GM12874 (cell line): ENCODE measurements around the gene WDR4.

Experiments
- CTCF ChIP-seq: IDR thresholded peaks from 2 replicates; pipeline ENCODE4 v1.5.1; 2011; ENCODE audit warnings: low read depth, mild to moderate bottlenecking, control low read depth, low read length, moderate library complexity; ENCODE audit not compliant: insufficient read depth

Gene WDR4

GRCh38 chr21:42849759-42850412, 29.5 kb downstream of the WDR4 start:
- no peak for TF ChIP-seq CTCF

GRCh38 chr21:42848932-42849758, 30.2 kb downstream of the WDR4 start:
- TF ChIP-seq CTCF, result no peak

- no peak for TF ChIP-seq CTCF
Measured at GRCh38 chr21:42847726-42848125, 31.6 kb downstream of the WDR4 start.

- TF ChIP-seq CTCF, result no peak
Measured at GRCh38 chr21:42847051-42847707, 32.2 kb downstream of the WDR4 start.

GRCh38 chr21:42846221-42846620, 33.1 kb downstream of the WDR4 start:
- TF ChIP-seq CTCF, result no peak

GRCh38 chr21:42845296-42845965, 33.9 kb downstream of the WDR4 start:
- no peak for TF ChIP-seq CTCF
